SHP77 treated with DMSO at 0.1 percent for 48 hours (cell line): ENCODE data around the gene RRM2.

Experiments
- DNase-seq: peaks from one replicate; lab custom pipeline; 2025; lab: John Stamatoyannopoulos, UW

RRM2 gene

DNA sequence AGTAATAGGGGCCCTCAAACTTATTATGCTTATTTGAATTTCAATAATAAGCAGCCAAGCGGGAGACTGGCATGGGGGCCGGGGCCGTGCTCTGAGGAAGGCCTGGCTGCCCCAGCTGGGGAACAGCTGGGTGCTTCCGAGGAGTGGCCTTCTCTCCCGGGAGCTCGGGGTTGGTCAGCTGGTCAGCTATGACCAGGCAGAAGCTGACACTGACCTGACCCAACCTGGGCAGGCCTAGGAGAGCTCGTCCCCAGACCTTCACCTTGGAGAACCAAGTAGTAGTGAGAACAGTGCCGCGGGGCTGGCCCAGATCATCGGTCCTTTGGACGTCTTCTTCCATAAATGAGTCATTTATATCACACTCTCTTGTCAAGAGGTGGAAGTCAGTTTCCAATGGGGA is 36.1 kb downstream of the RRM2 start:
- DNase-seq = no peak

- DNase-seq = no peak
These were observed 36.5 kb downstream of the RRM2 start for GRCh38 chr2:10159086-10159485.

- DNase-seq = no peak
These were observed 37.1 kb downstream of the RRM2 start for GRCh38 chr2:10159581-10160131.

- no peak for DNase-seq
These were observed 37.8 kb downstream of the RRM2 start for GRCh38 chr2:10160203-10160955.

DNA sequence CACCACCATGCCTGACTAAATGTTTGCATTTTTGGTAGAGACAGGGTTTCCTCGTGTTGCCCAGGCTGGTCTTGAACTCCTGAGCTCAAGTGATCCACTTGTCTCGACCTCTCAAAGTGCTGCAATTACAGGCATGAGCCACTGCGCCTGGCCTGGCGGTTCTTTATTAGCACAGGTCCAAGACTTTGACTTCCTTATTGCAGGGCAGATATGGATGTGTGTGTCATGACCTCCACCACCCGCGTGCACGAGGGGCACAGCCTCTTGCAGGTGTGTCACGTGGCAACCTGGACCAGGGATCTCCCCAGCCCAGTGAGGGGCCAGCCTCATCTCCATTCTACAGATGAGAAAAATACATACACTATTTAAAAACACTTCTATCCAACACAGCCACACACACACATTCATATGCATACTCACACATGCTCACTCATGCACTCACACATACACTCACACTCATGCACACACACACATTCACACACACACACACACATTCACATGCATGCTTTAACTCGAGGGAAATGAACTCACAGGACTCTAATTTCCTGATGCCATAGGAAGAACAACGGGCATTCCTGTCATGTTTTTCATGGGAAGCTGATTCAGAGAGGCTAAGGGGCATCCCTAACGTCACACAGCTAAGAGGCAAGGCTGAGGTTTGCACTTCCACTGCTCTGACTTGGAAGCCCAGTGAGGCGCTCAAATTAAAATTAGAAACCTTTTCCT is 38.8 kb downstream of the RRM2 start:
- DNase-seq = no peak

DNA sequence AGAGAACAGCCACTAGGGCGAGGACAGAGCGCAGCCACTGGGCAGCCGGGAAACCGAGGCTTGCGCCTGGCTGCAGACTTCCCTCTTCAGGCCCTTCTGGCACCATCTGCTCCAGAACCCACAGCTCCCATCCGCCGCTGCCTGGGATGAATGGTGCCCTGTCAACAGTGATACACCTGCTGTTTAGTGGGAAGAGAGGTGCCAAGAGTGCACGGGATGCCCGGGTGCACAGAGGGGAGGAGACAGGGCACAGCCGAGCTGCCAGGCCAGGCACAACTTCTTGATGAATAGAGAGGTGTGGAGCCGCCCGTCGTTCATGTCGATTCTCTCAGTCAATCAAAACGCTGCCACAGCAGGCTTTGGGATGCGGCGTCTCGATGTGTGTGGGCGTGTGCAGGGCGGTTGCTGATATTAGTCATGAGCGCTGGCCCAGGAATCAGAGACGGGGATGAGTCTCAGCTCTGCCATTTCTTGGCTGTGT is 39.5 kb downstream of the RRM2 start:
- DNase-seq = no peak

- DNase-seq = no peak
These were observed 40.3 kb downstream of the RRM2 start for GRCh38 chr2:10162586-10163497.

DNA sequence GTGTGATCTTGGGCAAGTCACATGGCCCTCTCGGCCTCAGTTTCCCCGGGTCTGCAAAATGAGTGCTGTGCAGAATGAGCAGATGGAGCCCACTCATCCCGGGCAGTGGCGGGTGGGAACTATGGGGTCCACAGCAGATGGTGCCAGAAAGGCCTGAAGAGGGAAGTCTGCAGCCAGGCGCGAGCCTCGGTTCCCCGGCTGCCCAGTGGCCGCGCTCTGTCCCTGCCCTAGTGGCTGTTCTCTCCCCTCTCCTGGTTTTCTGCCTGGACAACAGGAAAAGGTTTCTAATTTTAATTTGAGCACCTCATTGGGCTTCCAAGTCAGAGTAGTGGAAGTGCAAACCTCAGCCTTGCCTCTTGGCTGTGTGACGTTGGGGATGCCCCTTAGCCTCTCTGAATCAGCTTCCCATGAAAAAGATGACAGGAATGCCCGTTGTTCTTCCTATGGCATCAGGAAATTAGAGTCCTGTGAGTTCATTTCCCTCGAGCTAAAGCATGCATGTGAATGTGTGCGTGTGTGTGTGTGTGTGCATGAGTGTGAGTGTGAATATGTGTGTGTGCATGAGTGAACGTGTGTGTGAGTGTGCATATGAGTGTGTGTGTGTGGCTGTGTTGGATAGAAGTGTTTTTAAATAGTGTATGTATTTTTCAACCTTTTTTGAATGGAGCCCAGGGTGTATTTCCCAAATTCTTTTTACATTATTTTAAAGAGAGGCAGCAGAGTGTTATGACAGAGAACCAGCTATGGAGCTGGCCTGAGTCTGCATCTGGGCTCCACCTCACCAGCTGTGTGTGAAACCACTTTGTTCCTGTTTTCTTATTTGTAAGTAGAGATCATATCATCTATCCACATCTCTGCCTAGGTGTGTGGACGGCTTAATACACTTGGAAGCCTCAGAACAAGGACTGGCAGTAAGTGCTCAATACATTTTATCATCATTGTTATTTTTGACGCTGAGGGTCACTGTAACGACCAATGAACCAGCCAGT is 41.3 kb downstream of the RRM2 start:
- no peak for DNase-seq

DNA sequence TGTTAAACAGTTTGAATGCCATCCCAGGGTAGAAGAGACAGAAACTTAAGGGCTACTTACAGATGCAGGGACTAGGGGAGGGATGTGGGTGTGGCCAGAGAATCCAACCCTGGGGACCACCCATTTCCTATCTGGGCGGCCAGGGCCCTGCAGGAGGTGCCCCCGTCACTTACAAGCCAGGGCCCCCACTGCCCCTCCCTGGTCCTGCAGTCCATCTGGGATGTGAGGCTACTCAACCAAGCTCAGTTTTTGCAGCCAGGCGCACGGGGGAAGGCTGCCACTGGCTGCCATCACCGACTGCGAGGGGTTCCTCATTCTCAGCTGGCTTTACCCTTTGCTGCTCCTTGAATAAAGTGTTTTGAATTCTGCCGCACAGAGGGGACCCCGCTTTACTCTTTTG is 42.1 kb downstream of the RRM2 start:
- no peak for DNase-seq

DNA sequence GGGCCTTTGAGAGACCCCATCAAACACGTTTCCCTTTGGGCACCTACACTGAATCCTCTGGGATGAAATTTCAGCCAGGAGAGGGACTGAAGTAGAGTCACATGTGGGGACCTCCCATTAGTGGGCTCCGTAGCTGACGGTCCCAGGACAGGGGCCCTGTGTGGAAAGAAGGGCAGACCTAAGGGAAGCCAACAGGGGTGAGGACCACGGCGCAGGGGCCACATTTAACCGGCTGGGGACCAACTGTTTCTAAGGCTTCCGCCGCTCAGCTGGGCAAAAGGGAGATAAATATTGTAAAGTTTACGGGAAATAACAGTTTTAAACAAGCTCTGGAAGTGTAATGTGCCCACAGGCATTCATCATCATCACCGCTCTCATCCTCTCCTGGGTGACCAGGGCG is 42.7 kb downstream of the RRM2 start:
- DNase-seq = no peak

- DNase-seq = no peak
These were observed 43.5 kb downstream of the RRM2 start for GRCh38 chr2:10165861-10166675.

DNA sequence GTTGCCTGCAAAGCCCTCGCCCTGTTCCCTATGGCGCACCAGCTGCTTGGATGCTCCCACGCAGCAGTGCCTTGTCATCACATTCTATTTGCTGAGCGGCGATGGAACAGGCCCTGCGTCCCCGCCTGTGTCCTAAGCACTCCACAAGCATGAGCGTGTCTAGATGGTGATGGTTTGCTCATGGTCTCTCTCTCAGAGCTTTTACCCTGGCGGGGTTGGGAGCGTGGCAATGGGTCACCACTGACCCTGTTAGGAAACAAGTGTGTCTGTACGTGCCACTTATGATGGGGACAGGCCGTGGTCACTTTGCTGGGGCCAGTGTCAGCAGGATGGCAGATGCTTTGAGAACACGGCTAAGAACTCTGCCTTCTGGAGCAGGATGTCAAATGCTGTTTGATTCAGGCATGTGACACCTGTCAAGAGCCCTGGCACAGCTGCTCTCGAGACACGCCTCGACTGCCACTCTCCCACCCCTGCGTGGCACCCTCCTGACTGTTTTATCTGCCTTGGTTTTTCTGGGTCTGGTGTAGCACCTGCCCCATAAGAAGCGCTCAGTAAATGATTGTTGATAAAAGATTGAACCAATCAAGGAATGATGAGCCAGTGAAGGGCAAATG is 44.2 kb downstream of the RRM2 start:
- DNase-seq = no peak

- DNase-seq = no peak
These were observed 44.8 kb downstream of the RRM2 start for GRCh38 chr2:10167316-10167715.

DNA sequence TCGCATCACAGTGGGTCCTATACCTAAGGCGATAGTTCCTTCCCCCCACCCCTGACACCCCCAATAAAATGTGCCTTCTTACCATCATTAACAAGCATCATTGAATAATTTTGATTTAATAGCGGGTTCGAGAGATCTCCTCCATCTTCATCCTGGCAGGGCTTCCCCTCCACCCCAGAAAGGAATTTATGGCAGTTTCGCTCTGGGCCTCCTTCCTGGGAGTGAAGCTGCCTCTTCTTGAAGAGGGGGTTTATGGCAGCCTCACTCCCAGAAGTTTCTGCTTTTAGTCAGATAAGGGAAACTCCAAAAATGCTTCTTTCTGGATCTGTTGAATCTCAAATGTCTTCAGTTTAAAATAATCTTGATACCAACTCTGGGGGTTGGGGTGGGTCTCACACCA is 45.7 kb downstream of the RRM2 start:
- no peak for DNase-seq

- no peak for DNase-seq
These were observed 46.6 kb downstream of the RRM2 start for GRCh38 chr2:10169053-10169578.

- no peak for DNase-seq
These were observed 47.0 kb downstream of the RRM2 start for GRCh38 chr2:10169581-10169980.

GRCh38 chr2:10170256-10170655 is 47.7 kb downstream of the RRM2 start:
- no peak for DNase-seq

GRCh38 chr2:10171006-10171800 is 48.7 kb downstream of the RRM2 start:
- no peak for DNase-seq
